ENCODE measurements around the gene TNFRSF14.

TNFRSF14 gene

DNA sequence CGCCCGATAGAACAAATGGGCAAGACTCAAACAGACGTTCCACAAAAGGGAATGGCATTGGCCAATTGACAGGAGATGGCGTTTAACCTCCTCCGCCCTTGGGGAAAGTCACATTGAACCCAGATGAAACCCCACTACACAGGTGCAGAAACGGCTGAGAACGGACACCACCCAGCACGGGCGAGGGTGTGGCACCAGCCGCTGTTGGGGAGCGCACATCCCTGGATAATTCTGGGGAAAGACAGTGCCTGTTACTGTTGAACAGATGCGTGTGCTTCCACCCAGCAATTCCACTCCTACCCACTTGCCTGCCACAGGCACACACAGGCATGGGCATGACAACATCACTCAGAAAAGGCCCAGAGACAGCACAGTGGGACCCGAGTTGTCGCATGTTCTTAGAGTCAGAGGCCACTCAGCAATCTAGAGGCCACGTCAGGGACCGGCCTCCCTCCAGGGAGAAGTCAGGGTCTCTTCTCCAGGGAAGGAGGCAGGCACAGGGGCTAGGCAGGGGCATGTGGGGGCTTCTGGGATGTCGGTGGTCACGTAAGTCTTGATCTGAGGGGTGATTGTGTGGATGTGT lies 45.6 kb downstream of the TNFRSF14 start:
- no peak for DNase-seq (ENCODE audit: low read depth, low spot score)

DNA sequence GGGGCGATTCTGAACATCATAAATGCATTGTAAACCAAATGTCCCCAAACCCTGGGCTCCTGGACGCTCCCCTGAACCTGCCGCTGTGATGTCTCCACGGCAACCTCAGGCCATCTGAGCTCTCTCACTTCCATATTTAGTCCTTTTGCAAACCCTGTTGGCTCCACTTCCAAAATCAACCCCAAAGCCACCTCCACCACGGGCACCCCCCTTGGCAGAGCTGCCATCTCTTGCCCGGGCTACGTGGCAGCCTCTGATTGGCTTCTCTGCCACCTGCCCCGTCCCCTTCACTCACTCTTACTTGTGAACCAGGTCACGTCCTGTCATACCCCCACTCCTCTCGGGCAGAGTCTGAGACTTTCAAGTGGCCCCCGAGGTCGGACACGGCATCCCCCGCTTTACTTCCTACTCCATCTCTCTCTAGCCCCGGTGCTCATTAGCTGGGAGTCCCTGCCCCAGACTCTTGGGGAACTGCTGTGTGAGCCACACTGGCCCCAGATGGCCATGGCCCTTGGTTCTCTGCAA lies 46.2 kb downstream of the TNFRSF14 start:
- no peak for DNase-seq (ENCODE audit: low read depth, low spot score)

DNA sequence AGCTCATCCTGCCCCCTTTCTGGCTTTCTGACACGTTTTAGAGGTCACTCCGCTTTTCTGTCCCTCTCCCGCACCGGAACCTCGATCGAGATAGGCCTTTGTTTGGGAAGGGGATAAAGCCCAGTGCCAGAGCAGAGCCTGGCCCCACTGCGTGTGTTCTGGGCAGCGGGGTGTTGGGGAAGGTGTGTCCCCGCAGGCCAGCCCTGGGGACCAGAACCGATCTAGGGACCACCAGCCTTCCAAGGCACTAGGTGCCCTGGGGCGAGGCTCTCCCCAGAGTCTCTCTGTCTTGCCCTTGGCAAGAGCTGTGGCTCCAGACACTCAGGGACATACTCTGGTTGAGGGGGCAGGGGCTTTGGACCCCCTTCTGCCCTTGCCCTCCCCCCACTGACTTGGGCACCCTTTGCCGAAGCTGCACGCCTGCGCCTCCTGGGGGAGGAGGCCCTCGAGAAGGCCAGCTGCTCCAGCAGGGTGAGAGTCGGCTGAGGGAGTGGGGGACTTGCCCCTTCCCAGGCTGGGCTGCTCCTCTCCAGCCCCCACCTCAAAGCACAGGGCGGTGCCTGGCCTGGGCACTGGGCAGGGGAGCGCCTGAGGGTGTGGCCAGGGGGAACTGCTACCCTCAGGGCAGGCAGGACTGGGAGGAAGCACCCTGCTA lies 46.8 kb downstream of the TNFRSF14 start:
- no peak for DNase-seq (ENCODE audit: low read depth, low spot score)

DNA sequence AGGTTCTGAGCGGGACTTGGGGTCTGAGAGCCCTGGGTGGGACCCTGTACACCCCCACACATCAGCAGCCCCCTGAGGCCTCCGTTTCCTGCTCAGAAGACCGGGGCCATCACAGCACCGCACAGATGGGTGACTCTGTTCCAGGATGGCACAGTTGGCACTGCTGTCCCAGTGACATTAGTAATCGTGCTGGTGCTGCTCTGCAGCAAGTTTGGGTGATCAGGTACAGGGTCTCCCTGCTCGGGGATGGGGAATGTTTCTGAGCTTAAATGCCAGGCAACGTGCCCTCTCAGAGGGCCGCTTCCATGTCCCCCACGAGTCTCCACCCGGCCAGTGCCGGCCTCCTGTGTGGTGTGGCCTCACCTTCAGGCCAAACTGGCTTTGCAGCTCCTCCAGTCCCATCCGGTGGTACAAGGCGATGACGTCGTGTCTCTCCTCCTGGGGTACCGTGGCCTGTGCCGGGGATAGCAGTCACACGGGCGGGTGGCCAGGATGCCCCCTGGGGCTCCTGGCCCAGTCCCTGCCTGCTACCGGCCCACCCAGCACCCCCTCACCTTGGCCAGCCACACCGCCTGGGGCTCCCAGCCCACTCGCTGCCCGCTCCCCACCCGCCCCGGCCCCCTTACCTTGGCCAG lies 47.5 kb downstream of the TNFRSF14 start:
- no peak for DNase-seq (ENCODE audit: low read depth, low spot score)

DNA sequence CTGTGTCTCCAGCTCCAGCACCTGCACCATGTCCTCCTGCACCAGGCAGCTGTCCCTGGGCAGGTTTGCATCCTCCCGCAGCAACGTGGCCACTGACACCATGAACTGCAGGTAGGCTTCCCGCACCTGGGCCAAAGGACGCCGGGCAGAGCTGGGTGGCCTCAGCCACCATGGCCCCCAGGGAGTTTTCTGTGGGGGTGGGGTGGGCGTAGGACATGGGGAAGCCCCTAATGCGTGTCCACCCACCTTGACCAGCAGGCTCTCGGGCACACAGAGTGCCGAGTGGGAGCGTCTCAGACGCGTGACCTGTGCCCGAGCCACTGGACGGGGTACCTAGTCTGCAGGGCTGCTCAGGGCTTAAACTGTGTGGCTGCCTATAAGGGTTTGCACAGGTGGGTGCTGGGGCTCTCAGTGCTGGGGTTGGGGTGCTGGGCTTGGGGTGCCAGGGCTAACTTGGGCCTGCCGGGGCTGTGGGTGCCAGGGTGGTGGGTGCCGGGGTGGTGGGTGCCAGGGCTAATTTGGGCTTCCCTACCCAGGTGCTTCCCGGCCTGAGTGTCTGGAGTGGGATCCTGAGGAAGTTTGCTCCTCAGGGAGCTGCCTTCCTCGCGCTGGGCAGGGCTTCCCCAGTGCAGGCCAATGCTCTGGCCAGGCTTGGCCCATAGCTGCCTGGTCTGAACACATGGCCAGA lies 48.1 kb downstream of the TNFRSF14 start:
- DNase-seq (ENCODE audit: low read depth, low spot score), result no peak

DNA sequence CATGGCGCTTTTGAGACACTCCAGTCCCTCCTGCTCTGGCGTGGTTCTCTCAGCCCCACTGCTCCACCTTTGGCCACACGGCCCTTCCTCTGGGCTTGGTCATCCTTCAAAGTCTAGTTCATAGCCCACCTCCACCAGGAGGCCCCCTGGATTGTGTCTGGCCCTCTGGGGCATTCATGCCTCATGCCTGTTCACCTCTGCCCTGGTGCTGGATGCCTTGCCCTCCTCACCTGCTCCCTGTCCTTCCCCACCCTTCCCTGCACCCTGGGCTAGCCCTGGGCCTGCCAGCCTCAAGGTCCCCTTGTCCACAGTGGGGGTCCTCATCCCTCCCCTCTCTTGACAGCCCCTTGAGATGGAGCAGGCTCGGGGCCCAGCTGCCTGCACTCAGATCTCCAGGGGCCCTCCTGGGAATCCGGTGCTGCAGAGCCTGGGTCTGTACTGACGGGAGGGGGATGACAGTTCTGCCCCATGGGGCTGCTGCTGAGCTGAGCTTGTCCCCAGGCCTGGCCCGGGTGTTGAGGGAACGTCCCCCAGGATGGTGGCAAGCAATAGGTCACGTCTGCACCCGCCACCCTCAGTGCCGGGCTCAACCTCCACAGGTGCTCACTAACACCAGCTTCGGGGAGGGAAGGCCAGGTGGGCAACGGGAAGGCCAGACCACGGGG lies 48.8 kb downstream of the TNFRSF14 start:
- DNase-seq (ENCODE audit: low read depth, low spot score), result no peak

DNA sequence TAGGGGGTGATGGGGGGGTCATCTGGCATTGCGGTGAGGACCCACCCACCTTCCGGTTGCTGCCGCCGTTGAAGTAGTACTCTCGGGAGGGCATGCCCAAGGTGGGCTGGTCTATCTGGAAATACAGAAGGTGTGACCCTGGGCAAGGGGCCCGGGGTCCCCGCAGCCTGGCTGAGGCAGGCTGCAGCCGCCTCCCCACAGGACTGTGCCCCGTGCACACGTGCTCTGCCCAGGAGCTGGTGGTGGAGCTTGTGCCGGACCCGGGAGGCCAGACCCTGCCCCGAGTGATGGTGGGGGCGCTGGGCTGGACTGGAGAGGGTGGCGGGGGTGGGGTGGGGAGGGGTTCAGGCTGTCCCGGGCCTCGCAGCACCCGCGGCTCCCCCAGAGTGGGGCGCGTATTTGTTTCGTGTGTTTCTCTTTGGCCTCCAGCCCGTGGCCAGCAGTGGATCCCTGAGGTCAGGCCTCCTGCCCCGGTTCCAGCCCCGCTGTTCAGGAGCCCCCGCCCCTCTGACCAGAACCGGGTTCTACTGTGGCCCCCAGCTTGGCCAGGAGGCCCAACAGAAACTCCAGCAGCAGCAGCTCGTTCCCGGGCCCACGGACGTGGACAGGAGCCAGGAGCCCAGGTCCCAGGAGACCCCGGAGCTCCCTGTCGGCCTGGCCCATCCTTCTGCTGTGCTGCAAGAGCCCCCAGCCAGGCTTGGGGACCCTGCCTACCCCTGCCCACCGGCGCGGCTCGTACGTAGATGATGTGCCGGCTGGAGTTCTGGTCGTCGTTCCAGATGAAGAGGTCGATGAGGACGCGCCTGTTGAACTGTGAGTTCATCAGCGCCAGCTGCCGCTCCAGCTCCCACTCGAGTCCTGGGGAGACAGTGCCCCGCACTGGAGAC lies 49.6 kb downstream of the TNFRSF14 start:
- no peak for DNase-seq (ENCODE audit: low read depth, low spot score)

DNA sequence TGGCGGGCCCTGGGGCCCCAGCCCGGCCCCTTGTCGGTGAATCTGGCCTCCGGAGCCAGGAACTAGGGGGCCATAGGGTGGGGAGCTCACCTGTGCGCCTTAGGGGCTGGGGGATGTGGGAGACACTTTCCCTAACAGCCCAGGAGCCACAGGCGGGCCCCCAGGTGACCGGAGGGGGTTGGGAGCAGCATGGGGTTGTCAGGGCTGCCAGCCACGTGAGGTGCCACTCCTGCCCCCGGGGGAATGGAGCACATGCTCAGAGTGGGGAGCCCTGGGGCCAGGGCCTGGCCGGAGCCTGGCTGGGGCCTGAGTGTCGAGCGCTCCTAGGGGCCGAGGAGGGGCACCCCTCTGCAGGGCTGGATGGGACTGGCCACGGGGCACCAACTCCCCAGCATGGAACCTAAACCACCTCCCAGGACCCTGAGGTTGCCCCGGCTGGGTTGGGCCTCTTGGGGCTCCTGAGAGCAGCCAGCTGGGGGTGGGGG lies 50.3 kb downstream of the TNFRSF14 start:
- DNase-seq (ENCODE audit: low read depth, low spot score), result no peak

DNA sequence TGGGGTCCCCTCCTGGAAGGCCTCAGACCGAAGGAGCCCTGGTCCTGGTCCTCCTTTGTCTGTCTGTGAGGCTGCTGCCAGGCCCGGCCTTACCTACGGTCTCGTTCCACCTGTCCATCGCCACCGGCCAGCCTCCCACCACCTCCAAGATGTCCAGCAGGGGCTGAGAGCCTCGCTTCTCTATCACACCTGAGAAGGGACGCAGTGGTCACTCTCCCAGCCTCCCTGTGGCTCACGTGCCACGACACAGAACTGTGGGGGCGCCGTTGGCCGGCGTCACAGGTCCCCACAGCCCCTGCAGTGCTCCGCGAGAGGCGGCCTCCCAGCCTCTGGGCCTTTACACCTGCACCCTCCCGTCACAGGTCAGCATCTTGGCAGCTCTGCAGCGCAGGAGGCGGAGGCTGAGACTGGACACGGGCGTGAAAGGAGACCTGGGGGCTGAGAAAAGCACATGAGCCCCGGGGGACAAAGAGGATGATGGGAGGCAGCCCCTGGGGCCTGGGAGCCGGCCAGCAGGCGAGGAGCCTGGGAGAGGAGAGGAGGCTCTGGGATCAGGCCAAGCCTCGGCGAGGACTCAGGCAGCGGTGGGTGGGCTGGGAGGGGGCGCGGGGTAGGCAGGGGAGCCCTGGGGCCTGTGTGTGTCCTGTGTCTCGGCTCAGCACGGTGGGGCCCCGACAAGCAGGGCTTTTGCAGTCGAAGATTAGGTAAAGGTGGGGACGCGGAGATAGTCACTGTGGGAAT lies 50.9 kb downstream of the TNFRSF14 start:
- no peak for DNase-seq (ENCODE audit: low read depth, low spot score)

DNA sequence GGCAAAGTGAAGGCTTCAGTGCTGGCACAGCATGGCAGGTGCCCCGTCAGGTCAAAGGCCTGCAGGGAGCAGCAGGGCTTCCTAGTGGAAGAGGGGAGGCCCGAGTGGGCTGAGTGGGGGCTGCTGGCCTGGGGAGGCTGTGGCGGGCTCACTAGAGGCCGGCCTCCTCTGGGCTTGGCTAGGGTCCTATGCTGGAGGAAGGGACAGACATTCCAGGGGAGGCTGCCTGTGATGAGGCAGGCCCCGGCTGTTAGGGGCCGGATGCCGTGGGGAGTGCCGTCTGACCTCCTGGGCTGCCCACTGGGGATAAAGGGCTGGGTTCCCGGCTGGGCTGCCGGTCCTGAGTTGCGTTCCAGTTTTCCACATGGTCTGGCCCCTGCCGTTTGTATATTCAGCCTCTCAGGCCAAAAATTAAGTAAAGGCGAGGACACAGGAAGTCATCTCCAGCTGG lies 51.5 kb downstream of the TNFRSF14 start:
- no peak for DNase-seq (ENCODE audit: low read depth, low spot score)

DNA sequence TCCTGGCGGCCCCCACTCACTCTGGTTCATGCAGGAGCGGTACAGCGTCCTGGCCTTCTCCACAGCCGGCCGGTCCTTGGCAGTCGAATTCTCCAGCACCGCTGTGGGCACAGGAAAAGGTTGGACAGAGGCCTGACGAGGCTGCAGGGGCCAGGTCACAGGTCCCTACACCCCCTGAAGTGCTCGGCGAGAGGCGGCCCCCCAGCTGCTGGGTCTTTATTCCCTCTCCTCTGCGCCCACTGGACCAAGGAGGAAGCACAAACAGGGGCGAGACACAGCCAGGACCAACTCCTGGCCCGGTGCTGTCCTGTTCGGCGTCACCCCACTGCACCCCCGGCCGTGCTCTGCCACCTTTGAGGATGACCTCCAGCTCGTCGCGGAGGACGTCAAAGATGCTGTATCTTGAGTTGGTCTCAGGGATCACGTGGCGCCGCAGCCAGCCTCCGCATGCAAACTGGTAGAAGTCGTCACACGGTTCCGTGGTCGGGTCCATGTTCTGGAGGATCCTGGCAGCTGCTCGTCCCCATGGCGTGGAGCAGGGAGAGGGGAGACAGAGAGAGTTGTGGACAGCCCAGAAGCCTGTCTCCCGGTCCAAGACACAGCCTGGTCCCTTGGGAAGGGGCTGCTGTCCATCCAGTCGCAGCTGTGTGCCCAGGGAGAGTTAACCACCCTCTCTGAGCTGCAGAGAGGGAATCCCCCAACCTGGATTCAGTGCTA lies 53.3 kb downstream of the TNFRSF14 start:
- no peak for DNase-seq (ENCODE audit: low read depth, low spot score)

DNA sequence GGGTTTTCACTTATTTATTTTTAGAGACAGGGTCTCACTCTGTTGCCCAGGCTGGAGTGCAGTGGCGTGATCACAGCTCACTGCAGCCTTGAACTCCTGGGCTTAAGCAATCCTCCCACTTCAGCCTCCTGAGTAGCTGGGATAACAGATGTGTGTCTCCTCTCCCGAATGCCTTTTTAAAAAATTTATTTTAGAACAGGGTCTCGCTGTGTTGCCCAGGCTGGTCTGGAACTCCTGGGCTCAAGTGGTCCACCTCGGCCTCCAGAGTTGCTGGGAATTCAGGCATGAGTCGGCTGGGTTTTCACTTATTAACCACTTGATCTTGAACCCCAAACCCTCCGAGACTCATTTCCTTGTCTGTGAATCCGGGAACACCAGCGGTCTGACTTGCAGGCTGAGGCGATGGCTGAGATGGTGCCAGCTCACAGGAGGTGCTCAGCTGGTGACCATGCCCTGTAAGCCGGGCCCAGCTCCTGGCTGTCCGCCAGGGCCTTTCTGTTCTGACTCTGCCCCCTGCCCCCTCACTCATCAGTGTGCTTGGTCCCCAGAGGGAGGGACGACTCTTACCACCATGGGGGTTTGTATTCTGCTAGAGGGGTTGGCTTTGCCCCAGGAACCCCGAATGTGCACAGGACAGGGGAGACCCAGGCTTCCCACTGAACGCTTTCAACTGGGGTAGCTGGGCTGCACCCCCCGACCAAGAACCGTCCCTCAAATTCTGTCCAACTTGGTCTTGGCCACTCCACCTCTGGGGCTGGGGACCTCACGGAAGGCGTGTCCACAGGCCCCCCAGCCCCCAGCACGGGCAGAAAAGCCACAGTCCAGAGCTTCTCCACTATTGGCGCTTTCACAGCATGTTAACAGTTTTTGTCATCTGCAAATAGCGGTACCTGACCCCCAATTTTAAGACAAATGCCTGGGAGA lies 54.1 kb downstream of the TNFRSF14 start:
- no peak for DNase-seq (ENCODE audit: low read depth, low spot score)

DNA sequence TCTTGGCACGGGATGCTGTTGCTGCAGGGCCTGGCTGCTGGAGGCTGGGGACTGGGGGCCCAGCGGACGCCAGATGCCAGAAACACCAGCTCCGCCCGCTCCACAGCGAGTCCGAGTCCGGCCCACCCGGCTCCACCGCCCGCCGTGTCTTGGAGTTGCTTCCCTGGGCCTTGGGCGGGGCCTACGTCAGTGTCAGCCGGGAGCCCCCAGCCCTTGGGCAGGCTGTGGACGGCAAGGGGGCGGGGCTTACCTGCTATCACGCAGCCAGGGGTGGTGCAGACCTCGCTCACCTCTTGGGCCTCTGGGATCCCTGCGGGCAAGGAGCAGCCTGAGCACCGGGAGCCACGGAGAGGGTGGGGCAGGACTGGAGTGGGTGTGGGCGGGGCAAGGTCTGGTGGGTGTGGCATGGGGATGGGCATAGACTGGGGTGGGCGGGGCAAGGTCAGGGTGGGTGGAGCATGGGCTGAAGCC lies 54.9 kb downstream of the TNFRSF14 start:
- no peak for DNase-seq (ENCODE audit: low read depth, low spot score)

DNA sequence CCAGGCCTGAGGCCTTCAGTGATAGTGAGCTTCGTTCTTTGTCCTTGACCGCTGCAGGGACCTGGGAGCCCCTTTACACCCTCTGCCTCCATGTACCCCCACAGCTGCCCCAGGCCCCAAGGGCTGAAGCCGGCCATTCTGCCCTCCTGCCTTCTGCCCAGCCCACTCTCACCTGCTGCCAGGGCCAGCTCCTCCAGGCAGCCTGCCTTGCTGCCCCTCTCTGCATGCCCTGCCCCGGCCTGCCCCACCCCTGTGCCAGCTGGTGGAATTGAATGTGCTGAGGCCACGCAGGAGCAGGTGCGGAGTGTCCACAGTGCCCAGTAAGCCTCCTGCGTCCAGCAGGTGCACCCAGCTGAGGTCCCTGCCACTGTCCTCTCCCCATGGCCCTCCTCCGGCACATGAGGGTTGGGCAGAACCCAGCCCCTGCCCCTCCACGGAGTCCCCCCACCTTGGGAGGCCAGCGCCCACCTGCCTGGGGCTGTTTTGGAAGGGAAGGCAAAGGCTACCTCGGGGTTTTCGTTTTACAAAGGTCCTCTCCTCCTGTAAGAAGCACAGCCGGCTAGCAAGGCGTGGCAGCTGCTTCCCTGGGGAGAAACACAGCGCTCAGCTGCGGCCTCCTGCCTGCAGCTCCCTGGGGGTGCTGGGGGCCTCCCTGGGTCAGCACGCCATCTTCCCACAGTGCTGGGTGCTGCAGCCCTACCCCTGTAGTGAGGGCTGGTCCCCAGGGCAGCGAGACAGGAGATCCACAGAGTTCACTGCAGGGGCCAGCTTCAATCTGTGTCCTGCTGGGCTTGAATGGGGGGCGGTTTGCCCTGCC lies 55.7 kb downstream of the TNFRSF14 start:
- no peak for DNase-seq (ENCODE audit: low read depth, low spot score)

DNA sequence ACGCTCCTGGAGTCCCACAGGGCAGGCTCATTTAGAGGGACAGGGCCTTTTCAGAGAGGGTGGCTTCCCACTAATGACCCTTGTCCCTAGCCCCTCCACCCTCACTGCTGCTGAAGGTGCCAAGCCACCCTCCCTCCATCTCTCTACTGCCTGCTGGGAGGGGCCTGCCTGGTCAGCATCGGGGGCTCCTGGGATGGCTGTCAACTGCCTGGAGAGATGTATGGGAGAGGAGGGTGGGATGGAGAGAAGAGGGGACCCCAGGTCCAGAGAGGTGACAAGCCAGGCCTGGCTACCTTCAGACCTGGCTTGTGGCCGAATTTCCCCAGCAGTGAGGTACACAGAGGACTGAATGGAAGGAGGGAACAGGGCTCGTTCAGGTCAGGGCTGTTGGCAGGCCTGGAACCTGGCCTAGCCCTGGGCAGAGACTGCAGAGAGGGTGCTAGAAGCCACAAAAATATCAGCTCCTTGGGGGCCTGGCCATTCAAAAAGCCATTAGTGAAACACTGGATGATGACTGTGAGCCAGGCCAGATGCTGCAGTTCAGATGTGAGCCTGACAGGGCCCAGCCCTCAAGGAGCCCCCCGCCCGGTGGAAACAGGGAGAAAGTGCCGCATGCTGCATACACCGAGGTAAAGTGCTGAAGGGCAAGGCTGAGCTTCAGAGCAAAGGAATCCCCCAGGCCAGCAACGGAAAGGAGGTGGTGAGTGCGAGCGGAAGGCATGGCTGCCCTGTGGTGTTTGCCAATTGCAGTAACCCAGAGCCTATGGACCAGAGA lies 56.6 kb downstream of the TNFRSF14 start:
- no peak for DNase-seq (ENCODE audit: low read depth, low spot score)
